ENCODE measurements around the gene FAM50B. TPM values are rescaled to one million over a fixed set of nuclear protein-coding genes. Genes with fewer than 3 reads are reported as not detected.

The FAM50B gene
- total and polyA plus RNA-seq, 2 donors (not counting 1 experiment from before 2014, with no cell fraction given), result 4.2 to 9.8 TPM

- no peak for TF ChIP-seq EZH2 (IDR thresholded peaks at IDR 0.05; ENCODE audit: borderline replicate concordance, insufficient read depth, low read depth, low read length, poor library complexity, severe bottlenecking)
- TF ChIP-seq CTCF (IDR thresholded peaks at IDR 0.05), result no peak
- H3K4me3 ChIP-seq (ENCODE audit: control extremely low read depth in 1 of 5, extremely low read depth in 1 of 5, insufficient read depth in 1 of 5, low read depth in 2 of 5, low read length in 4 of 5), result no peak overlapping the region
- Mint-ChIP-seq H3K27me3 (no peaks in the 10 kb centered on the region), H3K4me3 (peak overlapping the region; percentile 33), H3K4me1 (peaks cover 21% of the 10 kb centered on the region), H3K27ac (peak overlapping the region; percentile 59), H3K9me3 (ENCODE audit: insufficient read depth) (no peaks in the 10 kb centered on the region)
- H3K4me1 ChIP-seq (ENCODE audit: control insufficient read depth in 2 of 2, insufficient read depth in 2 of 2, low read length in 2 of 2), result peaks cover 6 to 21% of the 10 kb centered on the region in 2 donors
- H4K20me1 ChIP-seq (ENCODE audit: control insufficient read depth, insufficient read depth, low read length, poor library complexity, severe bottlenecking), result no peaks in the 10 kb centered on the region
- no peak for ATAC-seq (ENCODE audit: low read depth)
- no peaks in the 10 kb centered on the region for H3K79me2 ChIP-seq (ENCODE audit: control insufficient read depth, insufficient read depth, low read length)
- no peak overlapping the region for H3K9ac ChIP-seq (ENCODE audit: low read length)
- peak overlapping the region; percentile 24 for H2AFZ ChIP-seq (ENCODE audit: insufficient read depth, low read depth, low read length, poor library complexity, severe bottlenecking)
- CTCF ChIA-PET, result interaction anchor here (0.9 to 4.8 kb wide), 5 partner anchors 95 to 171 kb away, joined by 4 to 82 read pairs (median 18); no protein-coding TSS in a partner anchor
- intact Hi-C loops (cut with micrococcal nuclease), result no loop called here
- peak; percentile 21 for DNase-seq
- 82% methylated on average over 31 of the region's 33 CpGs for WGBS (ENCODE audit: insufficient coverage)
- H3K27ac ChIP-seq (ENCODE audit: low read length in 2 of 2), result no peak overlapping the region
- POLR2A ChIA-PET, result interaction anchor here (0.6 kb wide), 1 partner anchor 164 kb away, joined by 5 read pairs; no protein-coding TSS in a partner anchor
- H3K4me2 ChIP-seq (replicated peaks; ENCODE audit: low read depth, low read length, poor library complexity, severe bottlenecking), result peak overlapping the region; percentile 77
- H3K27me3 ChIP-seq (replicated peaks in 1 of 4; ENCODE audit: control extremely low read depth in 1 of 4, control insufficient read depth in 3 of 4, insufficient read depth in 4 of 4, low read length in 3 of 4), result no peaks in the 10 kb centered on the region
- no peaks in the 10 kb centered on the region for H3K36me3 ChIP-seq (replicated peaks in 1 of 2; ENCODE audit: control extremely low read depth in 1 of 2, control insufficient read depth in 1 of 2, extremely low read depth in 1 of 2, insufficient read depth in 2 of 2, low read length in 1 of 2)
- peaks cover 0 to 21% (median 0%) of the 10 kb centered on the region in 3 donors for H3K9me3 ChIP-seq (ENCODE audit: control extremely low read depth in 1 of 3, control insufficient read depth in 2 of 3, insufficient read depth in 1 of 3, low read length in 2 of 3)
Measured at GRCh38 chr6:3850451-3851203, 1.5 kb downstream of the FAM50B start.

- CTCF ChIA-PET, result interaction anchor here (0.7 to 4.8 kb wide), 2 partner anchors 108 to 139 kb away, joined by 3 to 82 read pairs; no protein-coding TSS in a partner anchor
- POLR2A ChIA-PET, result no interaction called here
- H3K27ac Mint-ChIP-seq, result no peak overlapping the region
Measured at GRCh38 chr6:3851839-3852238, 2.7 kb downstream of the FAM50B start.

More at GRCh38 chr6:3851839-3852238, 2.7 kb downstream of the FAM50B start:
- no peaks in the 10 kb centered on the region for H4K20me1 ChIP-seq (ENCODE audit: control insufficient read depth, insufficient read depth, low read length, poor library complexity, severe bottlenecking)
- intact Hi-C loops (cut with micrococcal nuclease), result no loop called here
- no peak overlapping the region for H3K27ac ChIP-seq (ENCODE audit: low read length in 2 of 2)
- H3K27me3 ChIP-seq (replicated peaks in 1 of 4; ENCODE audit: control extremely low read depth in 1 of 4, control insufficient read depth in 3 of 4, insufficient read depth in 4 of 4, low read length in 3 of 4), result no peaks in the 10 kb centered on the region
- no peaks in the 10 kb centered on the region for H3K79me2 ChIP-seq (ENCODE audit: control insufficient read depth, insufficient read depth, low read length)
- peaks cover 0 to 21% (median 0%) of the 10 kb centered on the region in 3 donors for H3K9me3 ChIP-seq (ENCODE audit: control extremely low read depth in 1 of 3, control insufficient read depth in 2 of 3, insufficient read depth in 1 of 3, low read length in 2 of 3)
- no peaks in the 10 kb centered on the region for H3K36me3 ChIP-seq (replicated peaks in 1 of 2; ENCODE audit: control extremely low read depth in 1 of 2, control insufficient read depth in 1 of 2, extremely low read depth in 1 of 2, insufficient read depth in 2 of 2, low read length in 1 of 2)
- no peak overlapping the region for H3K9ac ChIP-seq (ENCODE audit: low read length)
- no peak for TF ChIP-seq EZH2 (IDR thresholded peaks at IDR 0.05; ENCODE audit: borderline replicate concordance, insufficient read depth, low read depth, low read length, poor library complexity, severe bottlenecking)
- TF ChIP-seq CTCF (IDR thresholded peaks at IDR 0.05), result no peak
- Mint-ChIP-seq H3K9me3 (ENCODE audit: insufficient read depth) (no peaks in the 10 kb centered on the region), H3K4me1 (peaks cover 21% of the 10 kb centered on the region), H3K4me3 (no peak overlapping the region), H3K27me3 (no peaks in the 10 kb centered on the region)
- no peak overlapping the region for H3K4me2 ChIP-seq (replicated peaks; ENCODE audit: low read depth, low read length, poor library complexity, severe bottlenecking)
- ATAC-seq (ENCODE audit: low read depth) (no peak), DNase-seq (no peak)
- H3K4me3 ChIP-seq (ENCODE audit: control extremely low read depth in 1 of 5, extremely low read depth in 1 of 5, insufficient read depth in 1 of 5, low read depth in 2 of 5, low read length in 4 of 5), result no peak overlapping the region
- H3K4me1 ChIP-seq (ENCODE audit: control insufficient read depth in 2 of 2, insufficient read depth in 2 of 2, low read length in 2 of 2), result peaks cover 6 to 21% of the 10 kb centered on the region in 2 donors
- no peak overlapping the region for H2AFZ ChIP-seq (ENCODE audit: insufficient read depth, low read depth, low read length, poor library complexity, severe bottlenecking)
- WGBS (ENCODE audit: insufficient coverage), result no CpG with 5 or more reads among the region's 2 CpGs

Data from B cell (primary cell).